SW 1271 (cell line): ENCODE data around the gene UXT.
"Not testable (repeated sequence)": the region's sequence is repeated elsewhere in the genome, so short reads cannot be mapped to it uniquely, and the experiment has no call there.

ENCODE experiments used
- DNase-seq, 2 experiments: peaks; one replicate each; lab custom pipeline; 2025; lab: John Stamatoyannopoulos, UW

The UXT gene

DNA sequence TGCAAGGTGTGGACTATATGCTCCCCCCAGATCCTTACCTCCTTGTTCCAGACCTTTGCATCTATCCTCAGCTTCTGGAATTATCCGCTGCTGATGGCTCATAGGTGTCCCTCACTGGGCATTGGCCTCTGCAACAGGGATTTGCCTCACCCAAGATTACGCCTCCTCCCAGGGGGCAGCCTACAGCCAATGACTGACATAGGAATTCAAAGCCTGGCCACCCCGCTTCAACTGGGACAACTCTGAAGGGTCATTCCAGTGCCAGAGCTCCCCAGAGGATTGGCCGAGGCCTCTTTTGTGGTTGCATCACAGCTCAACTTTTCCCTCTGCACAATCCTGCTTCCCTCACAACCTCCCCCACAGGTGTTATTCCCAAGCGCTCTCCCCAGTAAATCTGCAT is 44.4 kb downstream of the UXT start:
- DNase-seq = no peak

DNA sequence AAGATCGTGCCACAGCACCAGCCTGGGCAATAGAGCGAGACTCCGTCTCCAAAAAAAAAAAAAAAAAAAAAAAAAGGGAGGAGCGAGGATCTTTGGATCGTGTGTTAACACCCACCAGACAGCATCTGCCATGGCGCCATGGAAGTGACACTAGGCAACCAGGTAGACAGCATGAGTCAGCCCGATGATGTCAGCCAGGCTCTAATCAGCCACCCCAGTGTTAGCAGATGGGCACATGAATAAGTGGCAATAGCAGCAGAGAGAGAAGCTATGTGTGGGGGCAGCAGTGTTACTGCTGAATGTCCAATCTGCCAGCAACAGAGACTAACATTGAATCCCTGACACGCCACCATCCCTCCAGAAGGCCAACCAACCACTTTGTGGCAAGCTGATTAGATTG is 45.9 kb downstream of the UXT start:
- DNase-seq = no peak

DNA sequence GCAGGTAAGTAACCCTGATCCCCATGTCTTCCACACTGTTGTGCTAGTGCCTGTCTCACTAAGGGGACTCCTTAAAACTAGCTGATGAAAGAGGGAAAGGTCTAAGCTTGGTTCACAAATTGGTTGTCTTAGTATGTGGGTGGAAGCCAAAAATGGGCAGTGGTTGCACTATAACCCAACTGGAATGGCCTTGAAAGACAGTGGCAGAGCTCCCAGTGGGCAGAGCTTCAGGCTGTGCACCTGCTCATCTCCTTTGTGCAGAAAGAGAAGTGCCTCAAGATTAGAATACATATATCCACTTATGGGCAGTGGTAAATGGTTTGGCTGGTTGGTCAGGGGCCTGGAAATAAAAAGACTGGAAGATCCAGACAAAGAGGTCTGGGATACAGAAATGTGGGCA is 46.6 kb downstream of the UXT start:
- DNase-seq = no peak

DNA sequence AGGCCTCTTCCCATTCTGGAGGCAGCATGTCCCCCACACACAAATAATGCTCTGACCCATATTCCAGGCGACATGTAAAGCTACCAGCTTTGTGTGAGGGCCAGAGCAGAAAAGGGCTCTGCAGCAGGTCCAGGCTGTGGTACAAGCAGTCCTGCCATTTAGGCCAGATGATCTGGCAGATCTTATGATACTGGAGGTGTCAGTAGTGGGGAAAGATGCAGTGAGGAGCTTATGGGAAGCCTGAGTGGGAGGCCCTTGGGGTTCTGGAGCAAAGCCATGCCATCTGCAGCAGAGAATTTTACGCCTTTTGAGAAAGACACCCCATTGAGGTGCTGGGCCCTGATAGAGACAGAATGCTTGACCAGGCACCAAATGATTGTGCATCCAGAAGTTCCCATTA is 47.1 kb downstream of the UXT start:
- DNase-seq = no peak

DNA sequence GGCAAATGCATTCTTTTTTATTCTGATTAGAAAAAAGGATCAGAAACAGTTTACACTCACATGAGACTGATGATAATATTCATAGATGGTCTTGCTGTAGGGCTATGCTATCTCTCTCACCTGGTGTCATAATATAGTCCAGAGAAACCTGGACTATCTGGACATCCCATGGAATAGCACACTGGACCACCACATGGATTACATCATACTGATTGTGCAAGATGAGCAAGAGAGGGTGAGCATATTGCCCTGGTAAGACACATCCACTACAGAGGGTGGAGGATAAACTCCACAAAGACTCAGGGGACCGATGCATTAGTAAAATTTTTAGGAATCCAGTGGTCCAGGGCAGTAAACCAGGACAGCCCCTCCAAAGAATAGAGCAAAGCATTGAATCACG is 47.5 kb downstream of the UXT start:
- DNase-seq = no peak

DNA sequence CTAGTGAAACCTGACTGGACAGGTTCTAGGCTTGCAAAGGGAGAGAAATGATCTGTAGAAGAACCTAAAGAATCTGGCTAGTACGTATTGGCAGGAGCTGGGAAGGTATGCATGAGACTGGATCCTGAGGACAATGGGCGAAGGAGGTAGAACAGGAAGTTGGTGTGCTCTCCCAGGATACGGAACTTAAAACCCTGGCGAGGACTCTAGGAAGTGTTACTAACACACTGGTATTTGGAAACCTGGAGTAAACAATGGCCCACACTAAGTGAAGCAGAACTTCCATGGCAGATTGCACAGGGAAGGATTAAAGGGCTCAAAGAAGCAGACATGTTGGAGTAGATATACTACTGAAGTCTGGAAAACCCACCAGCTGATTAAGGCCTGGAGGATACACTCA is 48.5 kb downstream of the UXT start:
- DNase-seq = no peak

DNA sequence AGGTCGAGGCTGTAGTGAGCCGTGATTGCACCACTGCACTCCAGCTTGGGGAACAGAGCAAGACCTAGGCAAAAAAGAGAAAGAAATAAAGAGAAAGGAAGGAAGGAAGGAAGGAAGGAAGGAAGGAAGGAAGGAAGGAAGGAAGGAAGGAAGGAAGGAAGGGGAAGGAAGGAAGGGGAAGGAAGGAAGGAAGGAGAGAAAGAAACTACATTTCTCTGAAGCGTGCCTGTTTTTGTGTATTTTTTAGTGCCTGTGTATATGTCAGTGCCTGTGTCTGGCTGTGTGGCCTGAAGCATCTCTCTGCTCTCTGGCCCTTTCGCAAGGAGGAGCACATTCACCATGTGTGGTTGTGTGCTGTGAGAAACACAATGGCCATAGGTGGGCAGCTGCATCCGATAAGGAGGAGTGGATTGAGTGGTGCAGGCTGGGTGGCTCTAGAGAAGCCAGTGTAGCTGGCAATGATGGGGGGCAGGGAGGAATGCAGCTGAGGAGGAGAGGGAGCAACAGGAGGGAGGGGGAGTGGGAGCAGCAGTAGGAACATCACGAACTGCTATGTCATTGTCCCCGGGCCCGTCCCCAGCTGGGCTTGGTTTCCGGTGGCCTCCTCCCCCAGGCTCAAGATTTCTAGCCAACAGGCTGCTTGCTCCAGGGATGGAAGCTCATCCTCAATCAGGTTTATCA is 50.7 kb downstream of the UXT start:
- DNase-seq = no peak

DNA sequence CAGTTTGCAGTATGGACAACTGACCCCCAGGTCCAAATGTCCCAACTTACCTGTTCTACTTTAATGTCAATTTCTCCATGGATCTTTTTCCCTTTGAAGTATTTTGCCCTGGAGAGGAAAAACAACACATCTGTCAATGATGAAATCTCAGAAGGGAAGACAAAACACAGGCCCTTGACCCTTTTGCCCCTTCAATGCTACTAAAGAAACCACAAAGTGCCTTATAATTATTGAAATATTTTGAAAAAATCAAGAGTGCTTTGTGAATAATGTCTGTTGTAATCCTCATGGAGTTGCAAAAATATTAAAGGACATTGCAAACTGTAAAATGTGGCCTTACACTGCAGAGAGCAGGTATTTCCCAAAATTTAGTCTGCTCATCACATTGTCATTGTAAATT is 51.9 kb downstream of the UXT start:
- no peak for DNase-seq

DNA sequence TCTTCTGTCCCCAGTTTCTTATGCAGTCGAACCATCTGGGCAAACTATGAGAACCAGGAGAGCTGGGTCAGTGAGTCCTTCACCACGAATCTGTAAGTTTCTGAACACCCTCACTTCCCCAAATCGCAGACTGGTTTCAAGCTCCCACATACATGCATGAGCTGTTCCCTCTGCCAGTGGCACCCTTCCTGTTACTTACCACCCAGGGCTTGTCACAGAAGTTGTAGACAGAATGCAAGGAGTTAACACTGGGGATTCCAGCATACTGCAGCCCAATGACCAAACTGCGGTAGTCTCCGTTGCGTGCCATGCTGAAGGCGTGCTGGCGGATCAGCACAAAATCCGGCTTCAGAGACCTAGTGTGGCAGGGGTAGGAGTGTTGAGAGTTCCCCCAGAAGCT is 54.0 kb downstream of the UXT start:
- DNase-seq = no peak

DNA sequence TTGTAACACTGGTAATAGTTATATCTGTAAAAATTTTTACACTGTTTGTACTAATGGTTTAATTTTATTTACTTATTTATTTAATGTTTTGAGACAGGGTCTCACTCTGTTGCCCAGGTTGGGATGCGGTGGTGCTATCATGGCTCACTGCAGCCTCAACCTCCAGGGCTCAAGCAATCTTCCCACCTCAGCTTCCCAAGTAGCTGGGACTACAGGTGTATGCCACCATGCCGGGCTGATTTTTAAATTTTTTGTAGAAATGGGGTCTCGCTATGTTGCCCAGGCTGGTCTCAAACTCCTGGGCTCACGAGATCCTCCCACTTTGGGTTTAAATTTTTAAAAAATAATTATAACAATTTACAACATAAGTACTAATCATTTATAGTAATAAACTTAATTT is 55.9 kb downstream of the UXT start:
- not testable (repeated sequence) for DNase-seq
